ENCODE data around the gene FAAH.

The FAAH gene

GRCh38 chr1:46399307-46399706 lies 5.2 kb downstream of the FAAH start:
- no peak for FAIRE-seq
- no peak for DNase-seq (ENCODE audit: insufficient read length, low spot score)
- TF ChIP-seq SPI1 (IDR thresholded peaks at IDR 0.05; ENCODE audit: low read depth, low read length) (no peak), PAX5 (IDR thresholded peaks at IDR 0.05; ENCODE audit: insufficient read depth, low read length, severe bottlenecking) (no peak), POLR2AphosphoS5 (IDR thresholded peaks at IDR 0.05; ENCODE audit: low read depth, low read length) (no peak), POLR2A (IDR thresholded peaks at IDR 0.05; ENCODE audit: low read depth, low read length) (no peak), TAF1 (IDR thresholded peaks at IDR 0.05; ENCODE audit: low read depth, low read length) (no peak), POU2F2 (IDR thresholded peaks at IDR 0.05; ENCODE audit: low read depth, low read length) (no peak)

DNA sequence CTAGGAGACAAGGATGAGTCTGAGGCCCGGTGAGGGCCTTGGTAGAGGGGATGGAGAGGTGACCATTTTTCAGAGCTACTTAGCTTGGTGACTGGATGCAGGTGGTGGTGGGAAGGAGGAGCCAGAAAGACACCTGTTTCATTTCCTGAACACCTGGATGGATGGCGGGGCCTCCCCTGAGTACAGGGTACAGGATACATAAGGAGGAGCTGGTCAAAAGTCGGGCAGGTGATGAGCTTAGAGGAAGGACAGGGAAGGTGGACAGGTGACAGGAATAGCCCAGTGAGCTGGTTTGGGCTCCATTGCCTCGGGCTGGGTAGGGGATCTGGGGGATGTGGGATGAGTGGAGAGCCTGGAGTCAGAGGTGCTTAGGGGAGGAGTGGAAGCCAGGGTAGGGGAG lies 6.3 kb downstream of the FAAH start:
- no peak for DNase-seq (ENCODE audit: insufficient read length, low spot score)
- FAIRE-seq = no peak
- TF ChIP-seq POLR2A (IDR thresholded peaks at IDR 0.05; ENCODE audit: low read depth, low read length) (no peak), PAX5 (IDR thresholded peaks at IDR 0.05; ENCODE audit: insufficient read depth, low read length, severe bottlenecking) (no peak), TAF1 (IDR thresholded peaks at IDR 0.05; ENCODE audit: low read depth, low read length) (no peak), POU2F2 (IDR thresholded peaks at IDR 0.05; ENCODE audit: low read depth, low read length) (no peak), POLR2AphosphoS5 (IDR thresholded peaks at IDR 0.05; ENCODE audit: low read depth, low read length) (no peak), SPI1 (IDR thresholded peaks at IDR 0.05; ENCODE audit: low read depth, low read length) (no peak)

- FAIRE-seq (no peak), DNase-seq (ENCODE audit: insufficient read length, low spot score) (no peak)
- TF ChIP-seq PAX5 (IDR thresholded peaks at IDR 0.05; ENCODE audit: insufficient read depth, low read length, severe bottlenecking) (no peak), TAF1 (IDR thresholded peaks at IDR 0.05; ENCODE audit: low read depth, low read length) (no peak), POLR2A (IDR thresholded peaks at IDR 0.05; ENCODE audit: low read depth, low read length) (no peak), POLR2AphosphoS5 (IDR thresholded peaks at IDR 0.05; ENCODE audit: low read depth, low read length) (no peak)
Measured at GRCh38 chr1:46401154-46401913, 7.2 kb downstream of the FAAH start.

GRCh38 chr1:46401964-46402626 lies 8.0 kb downstream of the FAAH start:
- no peak for TF ChIP-seq POU2F2 (IDR thresholded peaks at IDR 0.05; ENCODE audit: low read depth, low read length)
- no peak for TF ChIP-seq SPI1 (IDR thresholded peaks at IDR 0.05; ENCODE audit: low read depth, low read length)
- DNase-seq (ENCODE audit: insufficient read length, low spot score) = no peak
- FAIRE-seq = no peak

GRCh38 chr1:46403916-46404315 lies 9.8 kb downstream of the FAAH start:
- DNase-seq (ENCODE audit: insufficient read length, low spot score) (no peak), FAIRE-seq (no peak)
- TF ChIP-seq POU2F2 (IDR thresholded peaks at IDR 0.05; ENCODE audit: low read depth, low read length) = no peak
- no peak for TF ChIP-seq TAF1 (IDR thresholded peaks at IDR 0.05; ENCODE audit: low read depth, low read length)
- no peak for TF ChIP-seq SPI1 (IDR thresholded peaks at IDR 0.05; ENCODE audit: low read depth, low read length)
- no peak for TF ChIP-seq POLR2A (IDR thresholded peaks at IDR 0.05; ENCODE audit: low read depth, low read length)
- no peak for TF ChIP-seq POLR2AphosphoS5 (IDR thresholded peaks at IDR 0.05; ENCODE audit: low read depth, low read length)
- TF ChIP-seq PAX5 (IDR thresholded peaks at IDR 0.05; ENCODE audit: insufficient read depth, low read length, severe bottlenecking) = no peak

DNA sequence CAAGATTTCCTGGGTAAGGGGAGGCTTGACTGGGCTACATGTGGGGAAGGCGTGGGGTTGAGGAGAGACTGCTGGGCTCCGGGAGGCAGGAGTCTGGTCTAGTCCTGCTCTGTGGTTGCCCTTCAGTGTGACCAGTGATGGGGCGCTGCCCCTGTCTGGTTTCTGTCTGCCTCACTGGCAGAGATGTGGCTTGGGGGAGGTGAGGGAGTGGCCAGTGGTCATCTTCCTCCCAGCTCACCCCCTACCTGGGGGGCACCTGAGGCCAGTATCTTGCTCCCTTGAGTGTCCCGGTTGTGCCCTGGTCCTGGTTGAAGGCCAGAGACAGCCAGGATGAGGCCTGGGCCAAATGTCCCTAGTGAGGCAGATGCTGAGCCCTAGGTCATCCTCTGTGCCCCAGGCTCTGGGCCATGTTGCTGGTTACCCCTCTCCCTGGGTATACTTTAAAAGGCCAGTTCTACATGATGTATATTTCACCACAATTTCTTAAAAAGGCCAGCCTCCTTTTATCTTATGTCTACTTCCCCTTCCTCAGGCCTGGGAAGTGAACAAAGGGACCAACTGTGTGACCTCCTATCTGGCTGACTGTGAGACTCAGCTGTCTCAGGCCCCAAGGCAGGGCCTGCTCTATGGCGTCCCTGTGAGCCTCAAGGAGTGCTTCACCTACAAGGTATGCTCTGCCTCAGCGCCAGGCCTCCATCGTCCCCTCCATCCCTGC lies 10.5 kb downstream of the FAAH start:
- no peak for DNase-seq (ENCODE audit: insufficient read length, low spot score)
- no peak for FAIRE-seq
- no peak for TF ChIP-seq TAF1 (IDR thresholded peaks at IDR 0.05; ENCODE audit: low read depth, low read length)
- no peak for TF ChIP-seq POU2F2 (IDR thresholded peaks at IDR 0.05; ENCODE audit: low read depth, low read length)
- no peak for TF ChIP-seq PAX5 (IDR thresholded peaks at IDR 0.05; ENCODE audit: insufficient read depth, low read length, severe bottlenecking)
- no peak for TF ChIP-seq SPI1 (IDR thresholded peaks at IDR 0.05; ENCODE audit: low read depth, low read length)
- TF ChIP-seq POLR2AphosphoS5 (IDR thresholded peaks at IDR 0.05; ENCODE audit: low read depth, low read length) = no peak
- TF ChIP-seq POLR2A (IDR thresholded peaks at IDR 0.05; ENCODE audit: low read depth, low read length) = no peak

DNA sequence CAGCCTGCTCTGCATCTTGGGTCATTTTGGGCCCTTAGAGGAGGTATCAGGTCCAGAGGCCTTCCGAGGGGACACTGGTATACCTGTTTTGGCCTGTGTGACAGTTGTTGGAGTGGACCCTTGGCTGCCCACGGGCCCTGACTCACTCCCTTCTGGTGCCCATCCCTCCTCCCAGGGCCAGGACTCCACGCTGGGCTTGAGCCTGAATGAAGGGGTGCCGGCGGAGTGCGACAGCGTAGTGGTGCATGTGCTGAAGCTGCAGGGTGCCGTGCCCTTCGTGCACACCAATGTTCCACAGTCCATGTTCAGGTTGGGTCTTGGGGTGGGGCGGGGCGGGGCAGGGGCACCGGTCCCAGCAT lies 11.1 kb downstream of the FAAH start:
- no peak for DNase-seq (ENCODE audit: insufficient read length, low spot score)
- no peak for FAIRE-seq
- no peak for TF ChIP-seq POLR2AphosphoS5 (IDR thresholded peaks at IDR 0.05; ENCODE audit: low read depth, low read length)
- TF ChIP-seq POLR2A (IDR thresholded peaks at IDR 0.05; ENCODE audit: low read depth, low read length) = no peak
- TF ChIP-seq PAX5 (IDR thresholded peaks at IDR 0.05; ENCODE audit: insufficient read depth, low read length, severe bottlenecking) = no peak
- no peak for TF ChIP-seq POU2F2 (IDR thresholded peaks at IDR 0.05; ENCODE audit: low read depth, low read length)
- no peak for TF ChIP-seq TAF1 (IDR thresholded peaks at IDR 0.05; ENCODE audit: low read depth, low read length)
- no peak for TF ChIP-seq SPI1 (IDR thresholded peaks at IDR 0.05; ENCODE audit: low read depth, low read length)

GRCh38 chr1:46405724-46406123 lies 11.6 kb downstream of the FAAH start:
- FAIRE-seq = no peak
- no peak for DNase-seq (ENCODE audit: insufficient read length, low spot score)
- no peak for TF ChIP-seq PAX5 (IDR thresholded peaks at IDR 0.05; ENCODE audit: insufficient read depth, low read length, severe bottlenecking)
- no peak for TF ChIP-seq POLR2AphosphoS5 (IDR thresholded peaks at IDR 0.05; ENCODE audit: low read depth, low read length)
- TF ChIP-seq POU2F2 (IDR thresholded peaks at IDR 0.05; ENCODE audit: low read depth, low read length) = no peak
- no peak for TF ChIP-seq SPI1 (IDR thresholded peaks at IDR 0.05; ENCODE audit: low read depth, low read length)
- no peak for TF ChIP-seq POLR2A (IDR thresholded peaks at IDR 0.05; ENCODE audit: low read depth, low read length)
- TF ChIP-seq TAF1 (IDR thresholded peaks at IDR 0.05; ENCODE audit: low read depth, low read length) = no peak

DNA sequence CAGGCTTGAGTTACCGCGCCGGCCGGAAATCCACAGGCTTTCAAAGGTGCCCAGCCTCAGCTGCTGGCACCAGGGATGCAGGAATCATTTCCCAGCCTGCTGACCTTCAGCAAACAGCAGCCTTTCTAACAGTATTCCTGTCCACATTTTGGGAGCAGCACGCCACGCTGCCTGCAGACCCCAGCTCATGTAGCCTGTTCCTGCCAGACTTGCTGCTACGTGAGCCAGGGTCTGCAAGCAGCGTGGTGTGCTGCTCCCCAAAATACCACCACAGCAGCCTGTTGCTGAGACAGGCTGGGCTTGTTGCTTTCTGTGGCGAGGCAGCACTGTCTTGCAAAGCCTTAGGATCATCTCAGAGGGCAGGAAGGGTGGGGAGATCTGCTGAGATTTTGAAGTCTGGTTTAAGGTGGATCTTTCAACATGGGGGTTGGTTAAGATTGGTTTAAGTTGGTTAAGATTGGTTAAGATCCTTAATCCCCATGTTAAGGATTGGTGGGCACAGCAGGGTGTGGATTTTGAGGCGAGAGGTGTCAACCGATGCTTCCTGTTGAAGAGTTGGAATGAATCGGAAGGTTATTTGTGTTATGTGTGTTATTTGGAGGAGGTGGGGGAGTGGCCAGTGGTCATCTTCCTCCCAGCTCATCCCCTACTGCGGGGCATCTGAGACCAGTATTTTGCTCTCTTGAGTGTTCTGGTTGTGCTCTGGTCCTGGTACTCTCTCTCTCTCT lies 12.9 kb downstream of the FAAH start:
- DNase-seq (ENCODE audit: insufficient read length, low spot score) (no peak), FAIRE-seq (no peak)
- TF ChIP-seq TAF1 (IDR thresholded peaks at IDR 0.05; ENCODE audit: low read depth, low read length) = no peak
- no peak for TF ChIP-seq POLR2AphosphoS5 (IDR thresholded peaks at IDR 0.05; ENCODE audit: low read depth, low read length)
- no peak for TF ChIP-seq SPI1 (IDR thresholded peaks at IDR 0.05; ENCODE audit: low read depth, low read length)
- no peak for TF ChIP-seq POLR2A (IDR thresholded peaks at IDR 0.05; ENCODE audit: low read depth, low read length)
- TF ChIP-seq PAX5 (IDR thresholded peaks at IDR 0.05; ENCODE audit: insufficient read depth, low read length, severe bottlenecking) = no peak
- no peak for TF ChIP-seq POU2F2 (IDR thresholded peaks at IDR 0.05; ENCODE audit: low read depth, low read length)

Measured in GM12891 (cell line).